Endothelial cell of umbilical vein (primary cell): ENCODE results near the gene LSP1. TPM values are rescaled to one million over a fixed set of nuclear protein-coding genes. Genes with fewer than 3 reads are reported as not detected.

Experiments used
- BruUV-seq: library from RNA; stranded (reverse); fragments of 400-500 nt; replicated peaks from 2 replicates; lab custom pipeline; 2021; lab: Mats Ljungman, UMichigan
- CTCF ChIA-PET: fragments of 300-600, 350-600 bp; sonication (Branson Sonifier 250); formaldehyde crosslinking; loops from one replicate; lab custom pipeline; 2021; ENCODE audit warnings: antibody characterized with exemption, inconsistent platforms; lab: Charles Lee
- POLR2A ChIA-PET: fragments of 300-600, 350-600 bp; sonication (Branson Sonifier 250); formaldehyde crosslinking; loops from one replicate; lab custom pipeline; 2021; ENCODE audit warnings: antibody characterized with exemption, inconsistent platforms; lab: Charles Lee
- DNase-seq: peaks from one replicate; pipeline ENCODE4 v3.0.0-alpha.2; 2011; ENCODE audit warnings: low read depth, low spot score
- FAIRE-seq: peaks from 2 replicates; lab custom pipeline; 2011; peaks lifted over from hg19 to GRCh38; lab: Jason Lieb, UNC
- H2AFZ ChIP-seq: 2 replicates; pipeline ENCODE4 v1.6.0; 2012; ENCODE audit warnings: low read depth, low read length, control low read depth, inconsistent platforms
- H3K27ac ChIP-seq: 2 replicates; pipeline ENCODE4 v1.5.1; 2011; ENCODE audit warnings: low read depth, mild to moderate bottlenecking, control low read depth, low read length, moderate library complexity; ENCODE audit not compliant: insufficient read depth
- H3K27me3 ChIP-seq, 2 experiments: 2 replicates each; pipeline versions ENCODE4 v1.6.0 to v1.6.1; 2011; ENCODE audit warnings: low read length in 2 of 2, mixed read lengths in 1 of 2; ENCODE audit not compliant: control insufficient read depth in 2 of 2, insufficient read depth in 2 of 2
- H3K36me3 ChIP-seq, 2 experiments: 2 replicates in 1 of 2; 3 replicates in 1 of 2; pipeline ENCODE4 v1.5.1; 2011; ENCODE audit warnings: low read length in 2 of 2, mild to moderate bottlenecking in 1 of 2, moderate library complexity in 1 of 2; ENCODE audit not compliant: control insufficient read depth in 2 of 2, insufficient read depth in 2 of 2; ENCODE audit errors: extremely low read depth in 1 of 2
- H3K4me1 ChIP-seq: 3 replicates; pipeline ENCODE4 v1.5.1; 2011; ENCODE audit warnings: mild to moderate bottlenecking, low read length; ENCODE audit not compliant: control insufficient read depth, insufficient read depth; ENCODE audit errors: extremely low read depth
- H3K4me2 ChIP-seq: 2 replicates; pipeline ENCODE4 v1.6.1; 2011; ENCODE audit warnings: low read length, control low read depth, mixed read lengths; ENCODE audit not compliant: insufficient read depth
- H3K4me3 ChIP-seq, 3 experiments: fragments of 200-600 bp in 1 of 3; sonication (generic), shearing (Covaris generic) in 1 of 3; replicated peaks in 1 of 3; 2 replicates each; pipeline ENCODE4 v1.5.1; 2011 to 2016; ENCODE audit warnings: control low read depth in 3 of 3, low read length in 3 of 3, mild to moderate bottlenecking in 2 of 3, inconsistent platforms in 1 of 3, low read depth in 1 of 3, moderate library complexity in 1 of 3; ENCODE audit not compliant: insufficient read depth in 1 of 3
- H3K79me2 ChIP-seq: 2 replicates; pipeline ENCODE4 v1.6.0; 2012; ENCODE audit warnings: low read length, inconsistent platforms; ENCODE audit not compliant: control insufficient read depth, insufficient read depth
- H3K9ac ChIP-seq: replicated peaks from 2 replicates; pipeline ENCODE3; 2011; ENCODE audit warnings: low read length, control low read depth; ENCODE audit not compliant: insufficient read depth; ENCODE audit errors: extremely low read depth
- H3K9me1 ChIP-seq: replicated peaks from 3 replicates; pipeline ENCODE4 v1.6.0; 2011; ENCODE audit warnings: mild to moderate bottlenecking, low read length; ENCODE audit not compliant: control insufficient read depth, insufficient read depth; ENCODE audit errors: extremely low read depth
- H3K9me3 ChIP-seq: replicated peaks from 2 replicates; pipeline ENCODE4 v1.5.1; 2012; ENCODE audit warnings: low read length, inconsistent platforms; ENCODE audit not compliant: control insufficient read depth, insufficient read depth
- H4K20me1 ChIP-seq: replicated peaks from 2 replicates; pipeline ENCODE3; 2011; ENCODE audit warnings: mild to moderate bottlenecking, low read length; ENCODE audit not compliant: control insufficient read depth, insufficient read depth; ENCODE audit errors: extremely low read depth
- CTCF ChIP-seq, 2 donors: IDR thresholded peaks; 1 replicate in 1 of 2; 2 replicates in 1 of 2; pipeline ENCODE4 v1.5.1; 2011; ENCODE audit warnings: low read length in 2 of 2, mild to moderate bottlenecking in 2 of 2, moderate library complexity in 2 of 2, control low read depth in 1 of 2, inconsistent platforms in 1 of 2, low read depth in 1 of 2; ENCODE audit not compliant: insufficient read depth in 1 of 2; ENCODE audit errors: extremely low read depth in 1 of 2
- EZH2 ChIP-seq: IDR thresholded peaks from 2 replicates; pipeline ENCODE4 v1.6.1; 2012; ENCODE audit warnings: borderline replicate concordance, low read depth, mild to moderate bottlenecking, moderate library complexity, low read length, inconsistent platforms; ENCODE audit not compliant: severe bottlenecking
- FOS ChIP-seq: IDR thresholded peaks from 2 replicates; pipeline ENCODE4 v1.6.1; 2011; ENCODE audit warnings: mild to moderate bottlenecking, low read length, moderate library complexity, borderline replicate concordance; ENCODE audit not compliant: insufficient read depth
- GATA2 ChIP-seq: IDR thresholded peaks from 2 replicates; pipeline ENCODE4 v1.7.0; 2011; ENCODE audit warnings: low read depth, mild to moderate bottlenecking, moderate library complexity, mixed read lengths, low read length; ENCODE audit not compliant: insufficient read length, insufficient read depth
- JUN ChIP-seq: IDR thresholded peaks from 2 replicates; pipeline ENCODE4 v1.6.1; 2011; ENCODE audit warnings: borderline replicate concordance, low read depth; ENCODE audit not compliant: insufficient read length, insufficient read depth
- MAX ChIP-seq: IDR thresholded peaks from 2 replicates; pipeline ENCODE4 v1.6.1; 2011; ENCODE audit not compliant: insufficient read depth, insufficient read length
- MYC ChIP-seq: IDR thresholded peaks from one replicate; pipeline ENCODE4 v1.6.1; 2011; ENCODE audit warnings: mild to moderate bottlenecking, low read depth, low read length
- POLR2A ChIP-seq: IDR thresholded peaks from 2 replicates; pipeline ENCODE4 v1.6.1; 2012; ENCODE audit warnings: low read depth, mild to moderate bottlenecking, control low read depth, low read length
- POLR2AphosphoS5 ChIP-seq: IDR thresholded peaks from 2 replicates; pipeline ENCODE4 v1.6.1; 2012; ENCODE audit warnings: low read depth, mild to moderate bottlenecking, control low read depth, low read length, moderate library complexity; ENCODE audit not compliant: insufficient read depth
- dilution Hi-C: fragments of 300-500 bp; cut with MboI; formaldehyde crosslinking; loops from one replicate; pipeline ENCODE4 v1.15.0; 2019; ENCODE audit warnings: low sequenced_read_pairs; ENCODE audit not compliant: extremely low pct_ligation_motif_present
- intact Hi-C: fragments of 100-400 bp; cut with micrococcal nuclease; formaldehyde crosslinking; loops from one replicate; pipeline ENCODE4 v1.10.0; 2022
- polyA plus RNA-seq, 4 experiments: library from polyadenylated mRNA; depleted of rRNA in 3 of 4; stranded (reverse) in 3 of 4; unstranded in 1 of 4; fragments of >200 nt; gene quantifications; 2 replicates each; pipeline versions ENCODE4 v1.2.1 to v1.2.3, GENCODE V29; 2011 to 2012; ENCODE audit warnings: missing spikeins in 1 of 4
- total RNA-seq: library from RNA; stranded (reverse); gene quantifications from 2 replicates; pipeline ENCODE4 v1.2.3, GENCODE V29; 2021

Gene LSP1
- total and polyA plus RNA-seq, 2 donors (not counting 3 experiments of a cell fraction or from before 2014, with no cell fraction given): not detected

- H3K9me3 ChIP-seq: no peaks in the 10 kb centered on the region
- FAIRE-seq: no peak
- ChIA-PET POLR2A (no interaction called here), CTCF (interaction anchor here (1.0 to 4.0 kb wide), 7 partner anchors 16 to 304 kb away, joined by 3 to 17 read pairs (median 10); no protein-coding TSS in a partner anchor)
- no peak overlapping the region for H3K4me2 ChIP-seq
- H3K4me3 ChIP-seq: no peak overlapping the region
- BruUV-seq: no TSS peak
- H4K20me1 ChIP-seq: no peaks in the 10 kb centered on the region
- dilution Hi-C loops: no loop called here
- H3K9ac ChIP-seq: no peak overlapping the region
- H3K79me2 ChIP-seq: no peaks in the 10 kb centered on the region
- H3K4me1 ChIP-seq: no peaks in the 10 kb centered on the region
- intact Hi-C loops: no loop called here
- no peak overlapping the region for H3K27ac ChIP-seq
- H3K9me1 ChIP-seq: no peaks in the 10 kb centered on the region
- no peaks in the 10 kb centered on the region for H3K27me3 ChIP-seq
- no peak for DNase-seq
- H3K36me3 ChIP-seq: no peaks in the 10 kb centered on the region
- no peak overlapping the region for H2AFZ ChIP-seq
- no peak for TF ChIP-seq FOS
- TF ChIP-seq POLR2A: no peak
- TF ChIP-seq POLR2AphosphoS5: no peak
- no peak for TF ChIP-seq GATA2
- TF ChIP-seq EZH2: no peak
- TF ChIP-seq JUN: no peak
- no peak for TF ChIP-seq MYC
- no peak for TF ChIP-seq MAX
- TF ChIP-seq CTCF (IDR thresholded peaks at IDR 0.05; ENCODE audit: extremely low read depth in 1 of 2, insufficient read depth in 1 of 2, low read depth in 1 of 2, low read length in 2 of 2): no peak
Observed at GRCh38 chr11:1847926-1848639, 4.8 kb upstream of the LSP1 start.
